Epithelial cell of proximal tubule (primary cell): ENCODE results near the gene ALS2. TPM values are rescaled to one million over a fixed set of nuclear protein-coding genes. Genes with fewer than 3 reads are reported as not detected.
"Not testable (repeated sequence)": the region's sequence is repeated elsewhere in the genome, so short reads cannot be mapped to it uniquely, and the experiment has no call there.

ENCODE experiments used
- DNase-seq: peaks from one replicate; pipeline ENCODE4 v3.0.0-alpha.2; 2011; ENCODE audit warnings: low read depth
- H3K4me3 ChIP-seq: 2 replicates; pipeline ENCODE4 v1.5.1; 2011; ENCODE audit warnings: low read depth, mild to moderate bottlenecking, low read length
- CTCF ChIP-seq: conservative IDR thresholded peaks from 2 replicates; pipeline ENCODE4 v1.5.1; 2012; ENCODE audit warnings: low read depth, mild to moderate bottlenecking, low read length
- total RNA-seq: library from RNA; depleted of rRNA; stranded (reverse); fragments of >200 nt; gene quantifications from 2 replicates; pipeline ENCODE4 v1.2.3, GENCODE V29; 2015

Gene ALS2
- total RNA-seq, 1 donor from 2014 or later: 15.6 TPM

DNA sequence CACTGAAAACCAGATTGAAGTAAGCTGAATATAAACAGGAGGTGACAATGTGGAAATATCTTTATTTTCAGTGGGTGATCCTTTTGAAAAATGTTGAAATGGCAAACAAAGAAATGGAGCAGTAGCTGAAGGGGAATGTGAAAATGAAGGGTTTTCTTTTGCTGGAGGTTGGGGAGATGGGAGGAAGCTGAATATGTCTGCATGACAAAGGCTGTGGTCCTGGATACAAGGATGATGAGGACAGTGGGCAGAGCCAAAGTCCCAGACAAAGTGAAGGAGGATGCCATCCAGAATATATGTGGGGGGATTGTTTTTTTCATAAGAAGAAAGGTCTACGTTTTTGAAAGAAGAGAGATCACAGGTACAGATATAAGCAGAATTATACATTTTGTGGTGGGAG, 6.7 kb downstream of the ALS2 start:
- DNase-seq: no peak
- no peak for TF ChIP-seq CTCF
- no peak overlapping the region for H3K4me3 ChIP-seq

- TF ChIP-seq CTCF: no peak
- DNase-seq: no peak
- H3K4me3 ChIP-seq: no peak overlapping the region
Measured at GRCh38 chr2:201769666-201770373, 10.9 kb downstream of the ALS2 start.

- DNase-seq: no peak
- TF ChIP-seq CTCF: no peak
- no peak overlapping the region for H3K4me3 ChIP-seq
Measured at GRCh38 chr2:201768918-201769317, 11.8 kb downstream of the ALS2 start.

GRCh38 chr2:201765799-201766198, 14.9 kb downstream of the ALS2 start:
- DNase-seq: no peak
- TF ChIP-seq CTCF: no peak
- no peak overlapping the region for H3K4me3 ChIP-seq

DNA sequence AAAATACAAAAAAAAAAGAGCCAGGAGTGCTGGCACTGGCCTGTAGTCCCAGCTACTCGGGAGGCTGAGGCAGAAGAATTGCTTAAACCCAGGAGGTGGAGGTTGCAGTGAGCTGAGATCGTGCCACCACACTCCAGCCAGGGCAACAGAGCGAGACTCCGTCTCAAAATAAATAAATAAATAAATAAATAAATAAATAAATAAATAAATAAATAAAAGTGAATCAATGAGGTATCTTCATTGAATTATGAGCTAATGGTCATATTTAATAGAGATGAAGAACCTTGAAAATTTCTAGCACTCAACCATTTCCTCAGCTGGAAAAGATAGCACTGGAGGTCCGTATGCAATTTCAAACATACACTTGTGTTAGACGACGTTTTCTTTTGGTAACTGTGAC, 16.3 kb downstream of the ALS2 start:
- DNase-seq, H3K4me3 ChIP-seq: not testable (repeated sequence)

GRCh38 chr2:201761101-201761500, 19.6 kb downstream of the ALS2 start:
- DNase-seq: no peak
- no peak for TF ChIP-seq CTCF
- H3K4me3 ChIP-seq: no peak overlapping the region

- no peak for TF ChIP-seq CTCF
- H3K4me3 ChIP-seq: no peak overlapping the region
- no peak for DNase-seq
Measured at GRCh38 chr2:201759567-201759966, 21.2 kb downstream of the ALS2 start.
